SK-N-MC (cell line): ENCODE results near the gene IMP3.
"Not testable (repeated sequence)": the region's sequence is repeated elsewhere in the genome, so short reads cannot be mapped to it uniquely, and the experiment has no call there.

ENCODE experiments used
- DNase-seq: peaks from one replicate; pipeline ENCODE4 v3.0.0-alpha.2; 2011; ENCODE audit warnings: low read depth, low spot score
- H3K27ac ChIP-seq: fragments of 200-600 bp; sonication (generic); 2 replicates; pipeline ENCODE4 v1.5.1; 2016; ENCODE audit warnings: mixed run types
- H3K36me3 ChIP-seq: fragments of 200-600 bp; sonication (generic); 2 replicates; pipeline ENCODE4 v1.6.1; 2017; ENCODE audit warnings: antibody characterized with exemption, low read length, mixed read lengths; ENCODE audit not compliant: insufficient read depth
- H3K4me3 ChIP-seq: fragments of 200-600 bp; sonication (generic); 2 replicates; pipeline ENCODE4 v1.5.1; 2016
- H3K9ac ChIP-seq: fragments of 200-600 bp; sonication (generic); 2 replicates; pipeline ENCODE4 v1.8.0; 2017; ENCODE audit warnings: mixed run types, mixed read lengths; ENCODE audit not compliant: insufficient read length
- H3K9me3 ChIP-seq: fragments of 200-600 bp; sonication (generic); 2 replicates; pipeline ENCODE4 v1.6.1; 2017; ENCODE audit warnings: low read depth, mild to moderate bottlenecking, antibody characterized with exemption, low read length, moderate library complexity, mixed read lengths
- EZH2 ChIP-seq: fragments of 200-600 bp; sonication (generic); IDR thresholded peaks from one replicate; pipeline ENCODE4 v1.6.1; 2017; ENCODE audit warnings: antibody characterized with exemption
- FOXP2 ChIP-seq: optimal IDR thresholded peaks from 2 replicates; pipeline ENCODE3; 2011; ENCODE audit warnings: mild to moderate bottlenecking, moderate library complexity; ENCODE audit not compliant: insufficient read depth; ENCODE audit errors: extremely low read length, control extremely low read depth
- POLR2AphosphoS5 ChIP-seq: IDR thresholded peaks from 2 replicates; pipeline ENCODE4 v1.6.1; 2012; ENCODE audit warnings: mild to moderate bottlenecking, low read depth, low read length, borderline replicate concordance

IMP3 gene

GRCh38 chr15:75639709-75640482 lies at the start of gene IMP3:
IMP3 (minus strand) TSS chr15:75640224; CDS start chr15:75640168, 56 bp downstream.
- Histone ChIP-seq H3K9ac (peak within 1 kb of the TSS; percentile 89), H3K27ac (peak within 1 kb of the TSS; percentile 81), H3K9me3 (no peaks in the 10 kb centered on the region), H3K36me3 (peaks cover 4% of the 10 kb centered on the region; the same call in 1 of the 2 replicates), H3K4me3 (peak within 1 kb of the TSS; percentile 91)
- DNase-seq, result peak; percentile 90
- TF ChIP-seq FOXP2 (no peak), EZH2 (no peak), POLR2AphosphoS5 (peak; percentile 98)

GRCh38 chr15:75689429-75689828 lies 49.4 kb upstream of the IMP3 start:
- not testable (repeated sequence) for H3K9me3 ChIP-seq, H3K4me3 ChIP-seq, DNase-seq, H3K36me3 ChIP-seq, H3K27ac ChIP-seq, H3K9ac ChIP-seq

- TF ChIP-seq FOXP2 (no peak), EZH2 (no peak), POLR2AphosphoS5 (no peak)
- H3K9me3 ChIP-seq, result no peaks in the 10 kb centered on the region
- no peak overlapping the region for H3K9ac ChIP-seq
- no peak overlapping the region for H3K27ac ChIP-seq
- no peaks in the 10 kb centered on the region for H3K36me3 ChIP-seq
- H3K4me3 ChIP-seq, result no peak overlapping the region
- DNase-seq, result no peak
Observed at GRCh38 chr15:75688831-75689230, 48.8 kb upstream of the IMP3 start.

GRCh38 chr15:75688278-75688557 lies 48.2 kb upstream of the IMP3 start:
- H3K36me3 ChIP-seq, result no peaks in the 10 kb centered on the region
- no peak overlapping the region for H3K9ac ChIP-seq
- H3K27ac ChIP-seq, result no peak overlapping the region
- H3K4me3 ChIP-seq, result no peak overlapping the region
- TF ChIP-seq EZH2 (no peak), FOXP2 (no peak)
- no peak for DNase-seq
- no peaks in the 10 kb centered on the region for H3K9me3 ChIP-seq

- no peak for TF ChIP-seq EZH2
- TF ChIP-seq FOXP2, result no peak
- TF ChIP-seq POLR2AphosphoS5, result no peak
- H3K36me3 ChIP-seq, result no peaks in the 10 kb centered on the region
Observed at GRCh38 chr15:75687486-75688277, 47.7 kb upstream of the IMP3 start.

GRCh38 chr15:75686212-75686642 lies 46.2 kb upstream of the IMP3 start:
- H3K9me3 ChIP-seq, DNase-seq, H3K36me3 ChIP-seq, H3K9ac ChIP-seq, H3K27ac ChIP-seq, H3K4me3 ChIP-seq: not testable (repeated sequence)

More at GRCh38 chr15:75687486-75688277, 47.7 kb upstream of the IMP3 start:
- no peak overlapping the region for H3K9ac ChIP-seq
- H3K9me3 ChIP-seq, result no peaks in the 10 kb centered on the region
- H3K4me3 ChIP-seq, result no peak overlapping the region
- no peak for DNase-seq
- H3K27ac ChIP-seq, result no peak overlapping the region

GRCh38 chr15:75685195-75685594 lies 45.2 kb upstream of the IMP3 start:
- Histone ChIP-seq H3K9ac (no peak overlapping the region), H3K9me3 (no peaks in the 10 kb centered on the region), H3K27ac (no peak overlapping the region), H3K36me3 (no peaks in the 10 kb centered on the region), H3K4me3 (no peak overlapping the region)
- TF ChIP-seq EZH2 (no peak), POLR2AphosphoS5 (no peak), FOXP2 (no peak)
- DNase-seq, result no peak

GRCh38 chr15:75684648-75685047 lies 44.6 kb upstream of the IMP3 start:
- H3K9ac ChIP-seq, result no peak overlapping the region
- TF ChIP-seq EZH2 (no peak), POLR2AphosphoS5 (no peak), FOXP2 (no peak)

GRCh38 chr15:75683646-75684312 lies 43.8 kb upstream of the IMP3 start:
- H3K4me3 ChIP-seq, H3K9ac ChIP-seq, H3K27ac ChIP-seq, H3K36me3 ChIP-seq, H3K9me3 ChIP-seq, DNase-seq: not testable (repeated sequence)

More at GRCh38 chr15:75684648-75685047, 44.6 kb upstream of the IMP3 start:
- Histone ChIP-seq H3K36me3 (no peaks in the 10 kb centered on the region), H3K4me3 (no peak overlapping the region), H3K9me3 (no peaks in the 10 kb centered on the region), H3K27ac (no peak overlapping the region)
- DNase-seq, result no peak
